ENCODE results near the gene DNAJC5.

GRCh38 chr20:63940071-63940471 is 45.1 kb downstream of the DNAJC5 start:
- TF ChIP-seq SNRNP70 (optimal IDR thresholded peaks at IDR 0.05; ENCODE audit: low read depth, low read length) (no peak), JUND (IDR thresholded peaks at IDR 0.05; ENCODE audit: borderline replicate concordance, low read depth, low read length) (no peak), JUND (tag; IDR thresholded peaks at IDR 0.05; ENCODE audit: borderline replicate concordance, low read depth, low read length) (no peak), NR2C1 (IDR thresholded peaks at IDR 0.05) (no peak), NR2C1 (tag; IDR thresholded peaks at IDR 0.05) (no peak)
